Uterus (tissue), 2 donors: ENCODE results near the gene SIPA1L3.

Experiments used
- POLR2A ChIP-seq, 2 donors: fragments of 450-650 bp; IDR thresholded peaks; one replicate each; pipeline ENCODE4 v1.6.1; 2016; ENCODE audit warnings: antibody characterized with exemption in 2 of 2, mild to moderate bottlenecking in 1 of 2, moderate library complexity in 1 of 2
- TF ChIP-seq, protein P1 (sequence below), 4 experiments: fragments of 200-600 bp in 2 of 4; fragments of 450-650 bp in 2 of 4; sonication (generic) in 2 of 4; IDR thresholded peaks; one replicate each; pipeline ENCODE4 v1.5.1; 2016 to 2019; ENCODE audit warnings: antibody characterized with exemption in 4 of 4, mild to moderate bottlenecking in 2 of 4, moderate library complexity in 1 of 4

DNA sequence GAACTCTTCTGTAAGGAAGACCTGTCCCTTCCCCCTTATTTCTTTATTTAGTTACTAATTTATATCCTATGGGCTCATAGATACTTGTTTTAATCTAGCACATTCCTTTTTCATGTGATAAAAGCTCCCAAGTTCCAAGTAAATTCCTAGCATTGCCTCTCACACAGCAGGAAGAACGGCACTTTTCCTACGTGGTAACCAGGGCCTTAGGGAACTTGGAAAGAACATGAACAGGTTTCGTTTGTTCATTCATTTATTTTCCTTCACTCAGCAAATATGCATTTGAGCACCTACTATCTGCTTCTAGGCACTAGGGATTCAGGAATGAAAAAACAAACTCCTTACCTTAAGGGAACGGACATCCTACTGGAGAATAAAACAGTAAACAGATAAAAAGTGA is 125.1 kb downstream of the SIPA1L3 start:
- TF ChIP-seq, protein P1, sequence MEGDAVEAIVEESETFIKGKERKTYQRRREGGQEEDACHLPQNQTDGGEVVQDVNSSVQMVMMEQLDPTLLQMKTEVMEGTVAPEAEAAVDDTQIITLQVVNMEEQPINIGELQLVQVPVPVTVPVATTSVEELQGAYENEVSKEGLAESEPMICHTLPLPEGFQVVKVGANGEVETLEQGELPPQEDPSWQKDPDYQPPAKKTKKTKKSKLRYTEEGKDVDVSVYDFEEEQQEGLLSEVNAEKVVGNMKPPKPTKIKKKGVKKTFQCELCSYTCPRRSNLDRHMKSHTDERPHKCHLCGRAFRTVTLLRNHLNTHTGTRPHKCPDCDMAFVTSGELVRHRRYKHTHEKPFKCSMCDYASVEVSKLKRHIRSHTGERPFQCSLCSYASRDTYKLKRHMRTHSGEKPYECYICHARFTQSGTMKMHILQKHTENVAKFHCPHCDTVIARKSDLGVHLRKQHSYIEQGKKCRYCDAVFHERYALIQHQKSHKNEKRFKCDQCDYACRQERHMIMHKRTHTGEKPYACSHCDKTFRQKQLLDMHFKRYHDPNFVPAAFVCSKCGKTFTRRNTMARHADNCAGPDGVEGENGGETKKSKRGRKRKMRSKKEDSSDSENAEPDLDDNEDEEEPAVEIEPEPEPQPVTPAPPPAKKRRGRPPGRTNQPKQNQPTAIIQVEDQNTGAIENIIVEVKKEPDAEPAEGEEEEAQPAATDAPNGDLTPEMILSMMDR (IDR thresholded peaks at IDR 0.05), result no peak
- no peak for TF ChIP-seq POLR2A (IDR thresholded peaks at IDR 0.05)
